HCT116 (cell line): Measurements from ENCODE around the gene C6orf132. TPM values are rescaled to one million over a fixed set of nuclear protein-coding genes. Genes with fewer than 3 reads are reported as not detected.

ENCODE experiments used
- ATAC-seq: fragments of 200-7000 bp; cut with Tn5 transposase; 2 replicates; pipeline ENCODE4 v1.9.1; 2020; ENCODE audit warnings: mild to moderate bottlenecking, moderate library complexity
- BruUV-seq: library from RNA; stranded (reverse); fragments of 400-500 nt; replicated peaks from 2 replicates; lab custom pipeline; 2021; lab: Mats Ljungman, UMichigan
- CTCF ChIA-PET: fragments of 300-600 bp; sonication (Branson Sonifier 250); formaldehyde crosslinking; loops from one replicate; lab custom pipeline; 2021; ENCODE audit warnings: antibody characterized with exemption; lab: Charles Lee
- POLR2A ChIA-PET: fragments of 300-600, 350-600 bp; sonication (Branson Sonifier 250); formaldehyde crosslinking; loops from one replicate; lab custom pipeline; 2021; ENCODE audit warnings: antibody characterized with exemption; lab: Charles Lee
- RAD21 ChIA-PET, 2 experiments: fragments of 300-600 bp; sonication (Branson Sonifier 250); formaldehyde crosslinking; loops; one replicate each; lab custom pipeline; 2023; ENCODE audit warnings: low total read pairs in 2 of 2; ENCODE audit not compliant: uncharacterized antibody in 2 of 2, unreplicated experiment in 2 of 2, low non-redundant PET in 1 of 2; lab: Charles Lee
- DNase-seq: peaks from one replicate; pipeline ENCODE4 v3.0.0-alpha.2; 2010; ENCODE audit warnings: low read depth, low spot score
- H2AFZ ChIP-seq: fragments of 200-600 bp; shearing (Covaris generic), sonication (generic); 2 replicates; pipeline ENCODE4 v1.6.1; 2017; ENCODE audit warnings: low read depth, mixed run types, mixed read lengths, antibody characterized with exemption, low read length; ENCODE audit not compliant: poor library complexity, severe bottlenecking
- H3K27ac ChIP-seq: 2 replicates; pipeline ENCODE4 v1.5.1; 2012; ENCODE audit warnings: low read depth, low read length
- H3K27me3 ChIP-seq: fragments of 200-600 bp; sonication (generic); 2 replicates; pipeline ENCODE4 v1.6.1; 2016; ENCODE audit warnings: mixed run types, low read length, mixed read lengths; ENCODE audit not compliant: insufficient read depth
- H3K36me3 ChIP-seq, 2 experiments: fragments of 200-500 bp in 1 of 2; fragments of 200-600 bp in 1 of 2; sonication (Bioruptor generic) in 1 of 2; sonication (generic) in 1 of 2; 2 replicates each; pipeline versions ENCODE4 v1.5.1 to v1.6.1; 2014 to 2016; ENCODE audit warnings: low read length in 2 of 2, inconsistent platforms in 1 of 2, mixed read lengths in 1 of 2, mixed run types in 1 of 2; ENCODE audit not compliant: insufficient read depth in 2 of 2, control insufficient read depth in 1 of 2
- H3K4me1 ChIP-seq, 2 experiments: fragments of 200-600 bp in 1 of 2; sonication (generic) in 1 of 2; 2 replicates each; pipeline versions ENCODE4 v1.5.1 to v1.6.1; 2012 to 2017; ENCODE audit warnings: low read length in 2 of 2, inconsistent platforms in 1 of 2, mild to moderate bottlenecking in 1 of 2, mixed read lengths in 1 of 2, mixed run types in 1 of 2, moderate library complexity in 1 of 2; ENCODE audit not compliant: insufficient read depth in 2 of 2, control insufficient read depth in 1 of 2
- H3K4me2 ChIP-seq: fragments of 200-600 bp; sonication (generic); 2 replicates; pipeline ENCODE4 v1.6.1; 2017; ENCODE audit warnings: mixed run types, low read length, mixed read lengths
- H3K4me3 ChIP-seq, 2 experiments: fragments of 200-600 bp in 1 of 2; sonication (generic) in 1 of 2; replicated peaks in 1 of 2; 2 replicates each; pipeline ENCODE4 v1.5.1; 2011 to 2016; ENCODE audit warnings: low read length in 2 of 2, control low read depth in 1 of 2, low read depth in 1 of 2, mild to moderate bottlenecking in 1 of 2, mixed read lengths in 1 of 2, mixed run types in 1 of 2
- H3K79me2 ChIP-seq: fragments of 200-600 bp; sonication (generic); 2 replicates; pipeline ENCODE4 v1.6.1; 2017; ENCODE audit warnings: mild to moderate bottlenecking, mixed run types, low read length, moderate library complexity, mixed read lengths; ENCODE audit not compliant: insufficient read depth
- H3K9ac ChIP-seq: fragments of 200-600 bp; sonication (generic); 2 replicates; pipeline ENCODE4 v1.6.1; 2016; ENCODE audit warnings: low read length, mixed read lengths
- H3K9me2 ChIP-seq: fragments of 200-600 bp; sonication (generic), shearing (Covaris generic); 2 replicates; pipeline ENCODE4 v1.6.1; 2017; ENCODE audit warnings: mixed run types, mild to moderate bottlenecking, moderate library complexity; ENCODE audit not compliant: insufficient read depth
- H3K9me3 ChIP-seq, 2 experiments: fragments of 200-500 bp in 1 of 2; fragments of 200-600 bp in 1 of 2; sonication (Bioruptor generic) in 1 of 2; sonication (generic) in 1 of 2; 2 replicates each; pipeline ENCODE4 v1.6.1; 2014 to 2017; ENCODE audit warnings: low read length in 2 of 2, mixed read lengths in 2 of 2, inconsistent platforms in 1 of 2, low read depth in 1 of 2, mild to moderate bottlenecking in 1 of 2, mixed run types in 1 of 2, moderate library complexity in 1 of 2; ENCODE audit not compliant: control insufficient read depth in 1 of 2, insufficient read depth in 1 of 2
- H4K20me1 ChIP-seq: fragments of 200-600 bp; sonication (generic), shearing (Covaris generic); 2 replicates; pipeline ENCODE4 v1.6.1; 2017; ENCODE audit warnings: mixed run types, mild to moderate bottlenecking, moderate library complexity; ENCODE audit not compliant: insufficient read depth
- CTCF ChIP-seq, 3 experiments: fragments of 200-600 bp in 1 of 3; sonication (generic) in 1 of 3; IDR thresholded peaks in 2 of 3; conservative IDR thresholded peaks in 1 of 3; 2 replicates each; pipeline ENCODE4 v1.5.1; 2012 to 2017; ENCODE audit warnings: low read depth in 2 of 3, low read length in 2 of 3, antibody characterized with exemption in 1 of 3, borderline replicate concordance in 1 of 3, control low read depth in 1 of 3, mild to moderate bottlenecking in 1 of 3, mixed read lengths in 1 of 3, mixed run types in 1 of 3, moderate library complexity in 1 of 3; ENCODE audit not compliant: insufficient read depth in 1 of 3
- EGR1 ChIP-seq: IDR thresholded peaks from 2 replicates; pipeline ENCODE4 v1.6.1; 2012; ENCODE audit warnings: low read depth
- EZH2 ChIP-seq: fragments of 200-600 bp; sonication (generic); IDR thresholded peaks from 2 replicates; pipeline ENCODE4 v1.6.1; 2017; ENCODE audit warnings: antibody characterized with exemption, mixed run types
- EZH2phosphoT487 ChIP-seq: fragments of 200-600 bp; IDR thresholded peaks from 2 replicates; pipeline ENCODE4 v1.6.1; 2018; ENCODE audit warnings: antibody characterized with exemption, borderline replicate concordance
- SIN3A ChIP-seq: IDR thresholded peaks from 2 replicates; pipeline ENCODE4 v1.6.1; 2012; ENCODE audit warnings: low read depth
- SP1 ChIP-seq: IDR thresholded peaks from 2 replicates; pipeline ENCODE4 v1.6.1; 2012; ENCODE audit warnings: low read depth
- SRF ChIP-seq: IDR thresholded peaks from 2 replicates; pipeline ENCODE4 v1.6.1; 2012; ENCODE audit warnings: low read depth
- ZBTB33 ChIP-seq: IDR thresholded peaks from 2 replicates; pipeline ENCODE4 v1.6.1; 2011; ENCODE audit warnings: mild to moderate bottlenecking, low read length, moderate library complexity; ENCODE audit not compliant: insufficient replicate concordance; ENCODE audit errors: extremely low read depth
- intact Hi-C: fragments of 100-400 bp; cut with micrococcal nuclease; formaldehyde crosslinking; loops from 2 replicates; pipeline ENCODE4 v1.10.0; 2022
- total RNA-seq: library from RNA; stranded (reverse); gene quantifications from one replicate; pipeline ENCODE4 v1.2.1, GENCODE V29; 2021; ENCODE audit not compliant: unreplicated experiment

C6orf132 gene
- total RNA-seq, 1 experiment from 2014 or later = 18.9 TPM

- intact Hi-C loops = loop anchor here (10.0 kb wide), 1 partner anchor 653 kb away; the partner anchor contains the start of gene PRPH2
Observed at GRCh38 chr6:42071881-42072583, 70.4 kb downstream of the C6orf132 start.

More at GRCh38 chr6:42071881-42072583, 70.4 kb downstream of the C6orf132 start:
- no peak overlapping the region for H3K9ac ChIP-seq
- no peaks in the 10 kb centered on the region for H3K79me2 ChIP-seq
- no peak overlapping the region for H3K4me3 ChIP-seq
- ATAC-seq (no peak), DNase-seq (no peak)
- H4K20me1 ChIP-seq = no peaks in the 10 kb centered on the region
- POLR2A ChIA-PET = no interaction called here
- H3K4me2 ChIP-seq = no peak overlapping the region
- no TSS peak for BruUV-seq
- CTCF ChIA-PET = no interaction called here
- H3K27ac ChIP-seq = no peak overlapping the region
- TF ChIP-seq SIN3A = no peak
- TF ChIP-seq EZH2 = no peak
- no peak for TF ChIP-seq EZH2phosphoT487
- TF ChIP-seq CTCF (IDR thresholded peaks at IDR 0.05 in 2 of 3, conservative IDR thresholded peaks at IDR 0.05 in 1 of 3; ENCODE audit: borderline replicate concordance in 1 of 3, insufficient read depth in 1 of 3, low read depth in 2 of 3, low read length in 2 of 3) = peak in 1 of 3 experiments; percentile 26; a peak in 1 of 6 replicates
- no peak for TF ChIP-seq SRF
- TF ChIP-seq ZBTB33 = no peak
- no peak for TF ChIP-seq EGR1
- TF ChIP-seq SP1 = no peak
- no peaks in the 10 kb centered on the region for H3K27me3 ChIP-seq
- RAD21 ChIA-PET = no interaction called here
- peaks cover 9 to 10% of the 10 kb centered on the region in 2 experiments for H3K36me3 ChIP-seq
- H2AFZ ChIP-seq = no peak overlapping the region
- H3K4me1 ChIP-seq = no peaks in the 10 kb centered on the region
- no peaks in the 10 kb centered on the region for H3K9me3 ChIP-seq
- no peaks in the 10 kb centered on the region for H3K9me2 ChIP-seq
